Measurements from ENCODE around the gene FRS2. TPM values are rescaled to one million over a fixed set of nuclear protein-coding genes. Genes with fewer than 3 reads are reported as not detected.

The FRS2 gene
- total RNA-seq, 1 experiment from 2014 or later = 28.1 TPM

GRCh38 chr12:69570000-69570516, 99.9 kb downstream of the FRS2 start:
- Mint-ChIP-seq H3K27me3 (ENCODE audit: insufficient read depth, unreplicated experiment) (no peaks in the 10 kb centered on the region), H3K4me3 (ENCODE audit: unreplicated experiment) (peak overlapping the region; percentile 12), H3K4me1 (ENCODE audit: insufficient read depth, unreplicated experiment) (peaks cover 13% of the 10 kb centered on the region), H3K36me3 (ENCODE audit: insufficient read depth, unreplicated experiment) (peaks cover 47% of the 10 kb centered on the region), H3K27ac (ENCODE audit: low read depth, unreplicated experiment) (peak overlapping the region; percentile 55), H3K9me3 (ENCODE audit: unreplicated experiment) (no peaks in the 10 kb centered on the region)
- DNase-seq (ENCODE audit: unreplicated experiment) = peak; percentile 73
- ChIA-PET POLR2A (interaction anchor here (0.8 to 5.5 kb wide), 18 partner anchors 8 to 203 kb away, joined by 3 to 53 read pairs (median 4); partner anchors contain the start of genes CCT2 and FRS2), CTCF (interaction anchor here (0.5 to 6.7 kb wide), 27 partner anchors 8 to 279 kb away, joined by 3 to 60 read pairs (median 6); partner anchors contain the start of genes CCT2 and FRS2)
- no peak for TF ChIP-seq CTCF (IDR thresholded peaks at IDR 0.05; ENCODE audit: unreplicated experiment)
- BruUV-seq (replicated peaks) = no TSS peak
- intact Hi-C loops (cut with micrococcal nuclease) = loop anchor here (1.0 to 5.0 kb wide), 7 partner anchors 43 to 415 kb away; partner anchors contain the start of gene FRS2

- peak; percentile 80 for DNase-seq (ENCODE audit: unreplicated experiment)
- Mint-ChIP-seq H3K9me3 (ENCODE audit: unreplicated experiment) (no peaks in the 10 kb centered on the region), H3K4me3 (ENCODE audit: unreplicated experiment) (no peak overlapping the region), H3K27ac (ENCODE audit: low read depth, unreplicated experiment) (peak overlapping the region; percentile 55), H3K36me3 (ENCODE audit: insufficient read depth, unreplicated experiment) (peaks cover 54% of the 10 kb centered on the region), H3K4me1 (ENCODE audit: insufficient read depth, unreplicated experiment) (peaks cover 13% of the 10 kb centered on the region), H3K27me3 (ENCODE audit: insufficient read depth, unreplicated experiment) (no peaks in the 10 kb centered on the region)
- intact Hi-C loops (cut with micrococcal nuclease) = loop anchor here (1.0 to 2.0 kb wide), 7 partner anchors 68 to 416 kb away; partner anchors contain the start of gene FRS2
- peak; percentile 71 for TF ChIP-seq CTCF (IDR thresholded peaks at IDR 0.05; ENCODE audit: unreplicated experiment)
- CTCF ChIA-PET = interaction anchor here (0.5 to 6.7 kb wide), 28 partner anchors 9 to 279 kb away, joined by 3 to 60 read pairs (median 6); partner anchors contain the start of genes CCT2 and FRS2
- POLR2A ChIA-PET = interaction anchor here (0.8 to 5.5 kb wide), 13 partner anchors 9 to 204 kb away, joined by 3 to 53 read pairs (median 4); partner anchors contain the start of genes CCT2 and FRS2
- no TSS peak for BruUV-seq (replicated peaks)
These were observed 100.6 kb downstream of the FRS2 start for GRCh38 chr12:69570545-69571399.

- CTCF ChIA-PET = interaction anchor here (0.9 kb wide), 1 partner anchor 187 kb away, joined by 3 read pairs; no protein-coding TSS in a partner anchor
- Mint-ChIP-seq H3K9me3 (ENCODE audit: unreplicated experiment) (no peaks in the 10 kb centered on the region), H3K27ac (ENCODE audit: low read depth, unreplicated experiment) (no peak overlapping the region), H3K27me3 (ENCODE audit: insufficient read depth, unreplicated experiment) (no peaks in the 10 kb centered on the region), H3K4me1 (ENCODE audit: insufficient read depth, unreplicated experiment) (no peaks in the 10 kb centered on the region), H3K4me3 (ENCODE audit: unreplicated experiment) (no peak overlapping the region), H3K36me3 (ENCODE audit: insufficient read depth, unreplicated experiment) (peaks cover 53% of the 10 kb centered on the region)
- no peak for DNase-seq (ENCODE audit: unreplicated experiment)
- TF ChIP-seq CTCF (IDR thresholded peaks at IDR 0.05; ENCODE audit: unreplicated experiment) = no peak
- POLR2A ChIA-PET = interaction anchor here (0.8 kb wide), 1 partner anchor 10 kb away, joined by 3 read pairs; the partner anchor contains the start of gene CCT2
- intact Hi-C loops (cut with micrococcal nuclease) = no loop called here
- BruUV-seq (replicated peaks) = no TSS peak
These were observed 105.2 kb downstream of the FRS2 start for GRCh38 chr12:69575346-69575745.

- ChIA-PET POLR2A (no interaction called here), CTCF (interaction anchor here (1.5 kb wide), 1 partner anchor 108 kb away, joined by 3 read pairs; the partner anchor contains the start of gene FRS2)
- no peaks in the 10 kb centered on the region for H3K27me3 Mint-ChIP-seq (ENCODE audit: insufficient read depth, unreplicated experiment)
- TF ChIP-seq CTCF (IDR thresholded peaks at IDR 0.05; ENCODE audit: unreplicated experiment) = no peak
- H3K36me3 Mint-ChIP-seq (ENCODE audit: insufficient read depth, unreplicated experiment) = peaks cover 34% of the 10 kb centered on the region
- no TSS peak for BruUV-seq (replicated peaks)
- no peaks in the 10 kb centered on the region for H3K4me1 Mint-ChIP-seq (ENCODE audit: insufficient read depth, unreplicated experiment)
- no peak for DNase-seq (ENCODE audit: unreplicated experiment)
- intact Hi-C loops (cut with micrococcal nuclease) = no loop called here
- H3K4me3 Mint-ChIP-seq (ENCODE audit: unreplicated experiment) = no peak overlapping the region
- H3K9me3 Mint-ChIP-seq (ENCODE audit: unreplicated experiment) = no peaks in the 10 kb centered on the region
- H3K27ac Mint-ChIP-seq (ENCODE audit: low read depth, unreplicated experiment) = no peak overlapping the region
These were observed 108.1 kb downstream of the FRS2 start for GRCh38 chr12:69578283-69578682.

Measured in MCF 10A (cell line).